Stimulated activated naive CD4-positive, alpha-beta T cell (primary cell): ENCODE measurements around the gene TKT.

Experiments
- DNase-seq, 6 experiments: peaks; one replicate each; lab custom pipeline; 2025; lab: John Stamatoyannopoulos, UW

TKT gene

GRCh38 chr3:53224026-53224425, 31.8 kb downstream of the TKT start:
- DNase-seq: no peak

- no peak for DNase-seq
Measured at GRCh38 chr3:53223541-53223966, 32.3 kb downstream of the TKT start.

- no peak for DNase-seq
Measured at GRCh38 chr3:53223025-53223424, 32.8 kb downstream of the TKT start.

GRCh38 chr3:53222183-53222901, 33.5 kb downstream of the TKT start:
- no peak for DNase-seq

- DNase-seq: no peak
Measured at GRCh38 chr3:53221827-53222182, 34.0 kb downstream of the TKT start.

GRCh38 chr3:53221345-53221744, 34.5 kb downstream of the TKT start:
- no peak for DNase-seq

- DNase-seq: peak; percentile 31 to 68 (median 45)
Measured at GRCh38 chr3:53219895-53220483, 35.8 kb downstream of the TKT start.

- DNase-seq: no peak
Measured at GRCh38 chr3:53218131-53218530, 37.7 kb downstream of the TKT start.

GRCh38 chr3:53217175-53217574, 38.6 kb downstream of the TKT start:
- no peak for DNase-seq

- DNase-seq: no peak
Measured at GRCh38 chr3:53216723-53217122, 39.1 kb downstream of the TKT start.

GRCh38 chr3:53215816-53216215, 40.0 kb downstream of the TKT start:
- no peak for DNase-seq

GRCh38 chr3:53213276-53213675, 42.5 kb downstream of the TKT start:
- no peak for DNase-seq

- DNase-seq: no peak
Measured at GRCh38 chr3:53211706-53212702, 43.8 kb downstream of the TKT start.

- DNase-seq: no peak
Measured at GRCh38 chr3:53202331-53203015, 53.3 kb downstream of the TKT start.

GRCh38 chr3:53200501-53201498, 55.0 kb downstream of the TKT start:
- DNase-seq: no peak

- no peak for DNase-seq
Measured at GRCh38 chr3:53199834-53200233, 56.0 kb downstream of the TKT start.

- DNase-seq: no peak
Measured at GRCh38 chr3:53198996-53199395, 56.8 kb downstream of the TKT start.

- no peak for DNase-seq
Measured at GRCh38 chr3:53198256-53198977, 57.4 kb downstream of the TKT start.

GRCh38 chr3:53196575-53197407, 59.0 kb downstream of the TKT start:
- peak in 1 of 6 experiments; percentile 12 for DNase-seq
